GM10248 (cell line): ENCODE results near the gene IQSEC1.

Experiments
- CTCF ChIA-PET: fragments of 300-600 bp; sonication (Branson Sonifier 250); formaldehyde crosslinking; extraction: SDS; loops from one replicate; lab custom pipeline; 2021; ENCODE audit warnings: antibody characterized with exemption; lab: Yijun Ruan, JAX
- POLR2A ChIA-PET: fragments of 350-650 bp; sonication (Branson Sonifier 250); formaldehyde crosslinking; extraction: SDS; loops from one replicate; lab custom pipeline; 2020; ENCODE audit warnings: antibody characterized with exemption; lab: Yijun Ruan, JAX
- DNase-seq: peaks from one replicate; pipeline ENCODE4 v3.0.0; 2012; ENCODE audit errors: extremely low spot score
- CTCF ChIP-seq: IDR thresholded peaks from 2 replicates; pipeline ENCODE4 v1.5.1; 2012; ENCODE audit warnings: mild to moderate bottlenecking, low read depth; ENCODE audit errors: extremely low read depth, missing control alignments, control extremely low read depth

IQSEC1 gene

GRCh38 chr3:13088028-13089006 lies 15.1 kb upstream of the IQSEC1 start:
- no peak for TF ChIP-seq CTCF
- POLR2A ChIA-PET: interaction anchor here (0.7 kb wide), 1 partner anchor 546 kb away, joined by 7 read pairs; no protein-coding TSS in a partner anchor
- DNase-seq: peak; percentile 70
- CTCF ChIA-PET: interaction anchor here (0.8 kb wide), 1 partner anchor 365 kb away, joined by 3 read pairs; no protein-coding TSS in a partner anchor

GRCh38 chr3:13087320-13087990 lies 14.2 kb upstream of the IQSEC1 start:
- TF ChIP-seq CTCF: no peak
- ChIA-PET CTCF (no interaction called here), POLR2A (interaction anchor here (0.7 kb wide), 1 partner anchor 545 kb away, joined by 7 read pairs; no protein-coding TSS in a partner anchor)
- no peak for DNase-seq

GRCh38 chr3:13086531-13086981 lies 13.3 kb upstream of the IQSEC1 start:
- POLR2A ChIA-PET: no interaction called here
- TF ChIP-seq CTCF: no peak
- CTCF ChIA-PET: no interaction called here
- DNase-seq: no peak

- DNase-seq: no peak
- ChIA-PET CTCF (interaction anchor here (1.6 to 2.9 kb wide), 2 partner anchors 91 to 366 kb away, joined by 3 to 15 read pairs; no protein-coding TSS in a partner anchor), POLR2A (no interaction called here)
- no peak for TF ChIP-seq CTCF
Measured at GRCh38 chr3:13085846-13086179, 12.6 kb upstream of the IQSEC1 start.

- DNase-seq: no peak
- ChIA-PET CTCF (interaction anchor here (1.5 to 4.9 kb wide), 4 partner anchors 6 to 367 kb away, joined by 3 to 49 read pairs (median 9); no protein-coding TSS in a partner anchor), POLR2A (no interaction called here)
- TF ChIP-seq CTCF: no peak
Measured at GRCh38 chr3:13085081-13085845, 12.0 kb upstream of the IQSEC1 start.
